CD4-positive, alpha-beta T cell treated with Interleukin-6 for 4 hours (primary cell): ENCODE data around the gene TWNK.
"Not testable (repeated sequence)": the region's sequence is repeated elsewhere in the genome, so short reads cannot be mapped to it uniquely, and the experiment has no call there.

Experiments
- DNase-seq: peaks from one replicate; pipeline ENCODE4 v3.0.0-alpha.2; 2020; ENCODE audit warnings: mixed read lengths

The TWNK gene

GRCh38 chr10:101031796-101032636 lies 44.7 kb downstream of the TWNK start:
- DNase-seq: peak; percentile 84

- DNase-seq: peak; percentile 71
These were observed 45.4 kb downstream of the TWNK start for GRCh38 chr10:101032637-101033224.

- DNase-seq: no peak
These were observed 45.9 kb downstream of the TWNK start for GRCh38 chr10:101033276-101033675.

- DNase-seq: not testable (repeated sequence)
These were observed 47.1 kb downstream of the TWNK start for GRCh38 chr10:101034404-101034803.

GRCh38 chr10:101035314-101035713 lies 48.0 kb downstream of the TWNK start:
- DNase-seq: no peak

- DNase-seq: no peak
These were observed 48.8 kb downstream of the TWNK start for GRCh38 chr10:101035916-101036702.

GRCh38 chr10:101036726-101037125 lies 49.4 kb downstream of the TWNK start:
- no peak for DNase-seq

GRCh38 chr10:101038484-101038883 lies 51.1 kb downstream of the TWNK start:
- DNase-seq: no peak

GRCh38 chr10:101040061-101040460 lies 52.7 kb downstream of the TWNK start:
- no peak for DNase-seq

- no peak for DNase-seq
These were observed 53.5 kb downstream of the TWNK start for GRCh38 chr10:101040851-101041250.

GRCh38 chr10:101041252-101041761 lies 54.0 kb downstream of the TWNK start:
- peak; percentile 80 for DNase-seq

- DNase-seq: no peak
These were observed 54.8 kb downstream of the TWNK start for GRCh38 chr10:101042118-101042517.

- DNase-seq: peak; percentile 93
These were observed 55.5 kb downstream of the TWNK start for GRCh38 chr10:101042667-101043362.

- DNase-seq: no peak
These were observed 56.0 kb downstream of the TWNK start for GRCh38 chr10:101043363-101043707.
